Activated CD4-positive, alpha-beta T cell treated with anti-CD3 and anti-CD28 coated beads, Interleukin-2, Interleukin-6, amounts not matched to agents 100 ng/mL and 50 ng/mL, durations not matched to agents 16 hours and 8 hours (primary cell): ENCODE data around the gene CRISPLD2.
"Not testable (repeated sequence)": the region's sequence is repeated elsewhere in the genome, so short reads cannot be mapped to it uniquely, and the experiment has no call there.

ENCODE experiments used
- DNase-seq: peaks from one replicate; pipeline ENCODE4 v3.0.0-alpha.2; 2020

CRISPLD2 gene

GRCh38 chr16:84862804-84863480, 43.2 kb downstream of the CRISPLD2 start:
- no peak for DNase-seq

GRCh38 chr16:84863481-84863814, 43.7 kb downstream of the CRISPLD2 start:
- DNase-seq: no peak

- DNase-seq: no peak
Measured at GRCh38 chr16:84864326-84864955, 44.7 kb downstream of the CRISPLD2 start.

GRCh38 chr16:84867696-84868095, 47.9 kb downstream of the CRISPLD2 start:
- no peak for DNase-seq

GRCh38 chr16:84868328-84868727, 48.5 kb downstream of the CRISPLD2 start:
- no peak for DNase-seq

GRCh38 chr16:84868829-84869472, 49.2 kb downstream of the CRISPLD2 start:
- DNase-seq: no peak

- no peak for DNase-seq
Measured at GRCh38 chr16:84869473-84869845, 49.7 kb downstream of the CRISPLD2 start.

GRCh38 chr16:84872971-84873370, 53.2 kb downstream of the CRISPLD2 start:
- not testable (repeated sequence) for DNase-seq

GRCh38 chr16:84874004-84874435, 54.2 kb downstream of the CRISPLD2 start:
- DNase-seq: no peak

- no peak for DNase-seq
Measured at GRCh38 chr16:84874553-84874952, 54.8 kb downstream of the CRISPLD2 start.

GRCh38 chr16:84874983-84875382, 55.2 kb downstream of the CRISPLD2 start:
- no peak for DNase-seq

GRCh38 chr16:84875846-84876245, 56.1 kb downstream of the CRISPLD2 start:
- no peak for DNase-seq

- no peak for DNase-seq
Measured at GRCh38 chr16:84876873-84877606, 57.3 kb downstream of the CRISPLD2 start.

- DNase-seq: no peak
Measured at GRCh38 chr16:84878770-84879169, 59.0 kb downstream of the CRISPLD2 start.

- DNase-seq: no peak
Measured at GRCh38 chr16:84879569-84880487, 60.0 kb downstream of the CRISPLD2 start.

- no peak for DNase-seq
Measured at GRCh38 chr16:84881702-84882521, 62.1 kb downstream of the CRISPLD2 start.

- no peak for DNase-seq
Measured at GRCh38 chr16:84883301-84883700, 63.5 kb downstream of the CRISPLD2 start.

- DNase-seq: no peak
Measured at GRCh38 chr16:84884246-84884595, 64.4 kb downstream of the CRISPLD2 start.

- DNase-seq: no peak
Measured at GRCh38 chr16:84884596-84885341, 65.0 kb downstream of the CRISPLD2 start.

- DNase-seq: no peak
Measured at GRCh38 chr16:84885342-84885910, 65.6 kb downstream of the CRISPLD2 start.
